Stimulated activated CD8-positive, alpha-beta memory T cell treated with anti-CD3 and anti-CD28 coated beads, Interleukin-12 subunit alpha, Interleukin-12 subunit beta, amount 100 ng/mL, for 4 hours (primary cell): ENCODE measurements around the gene USB1.
"Not testable (repeated sequence)": the region's sequence is repeated elsewhere in the genome, so short reads cannot be mapped to it uniquely, and the experiment has no call there.

Experiments used
- DNase-seq: peaks from one replicate; pipeline ENCODE4 v3.0.0-alpha.2; 2020; ENCODE audit warnings: low read depth

Gene USB1

GRCh38 chr16:57995721-57996405, 5.3 kb upstream of the USB1 start:
- no peak for DNase-seq

GRCh38 chr16:57996406-57997175, 4.6 kb upstream of the USB1 start:
- no peak for DNase-seq

- DNase-seq: no peak
Measured at GRCh38 chr16:57997176-57997527, 4.1 kb upstream of the USB1 start.

- DNase-seq: no peak
Measured at GRCh38 chr16:57997528-57998265, 3.5 kb upstream of the USB1 start.

GRCh38 chr16:57998486-57998885, 2.7 kb upstream of the USB1 start:
- peak; percentile 30 for DNase-seq

GRCh38 chr16:57998992-57999365, 2.2 kb upstream of the USB1 start:
- DNase-seq: no peak

- DNase-seq: no peak
Measured at GRCh38 chr16:57999366-57999970, 1.7 kb upstream of the USB1 start.

- no peak for DNase-seq
Measured at GRCh38 chr16:57999971-58000705, 1.1 kb upstream of the USB1 start, which contains the start of gene ZNF319. TSS of gene ZNF319 (minus strand) at chr16:58000672. CDS start at chr16:57998265, 2,407 bp downstream.

- no peak for DNase-seq
Measured at GRCh38 chr16:58001781-58002415, 691 bp downstream of the USB1 start.

GRCh38 chr16:58002416-58002800, 1.2 kb downstream of the USB1 start:
- no peak for DNase-seq

- no peak for DNase-seq
Measured at GRCh38 chr16:58002936-58003335, 1.7 kb downstream of the USB1 start.

- not testable (repeated sequence) for DNase-seq
Measured at GRCh38 chr16:58004736-58005135, 3.5 kb downstream of the USB1 start.

- no peak for DNase-seq
Measured at GRCh38 chr16:58009856-58010416, 8.7 kb downstream of the USB1 start.

GRCh38 chr16:58010886-58011285, 9.7 kb downstream of the USB1 start:
- DNase-seq: no peak

GRCh38 chr16:58011652-58012051, 10.4 kb downstream of the USB1 start:
- no peak for DNase-seq

- no peak for DNase-seq
Measured at GRCh38 chr16:58012481-58012880, 11.3 kb downstream of the USB1 start.

GRCh38 chr16:58013201-58013956, 12.2 kb downstream of the USB1 start:
- DNase-seq: no peak

GRCh38 chr16:58016840-58017446, 15.7 kb downstream of the USB1 start:
- no peak for DNase-seq

GRCh38 chr16:58018803-58019202, 17.6 kb downstream of the USB1 start:
- DNase-seq: no peak
